Activated naive CD4-positive, alpha-beta T cell treated with anti-CD3 and anti-CD28 coated beads for 36 hours (primary cell): ENCODE measurements around the gene KLHDC4. TPM values are rescaled to one million over a fixed set of nuclear protein-coding genes. Genes with fewer than 3 reads are reported as not detected.

Experiments
- CTCF ChIA-PET: fragments of 350-600 bp; sonication (Branson Sonifier 250); formaldehyde crosslinking; loops from one replicate; lab custom pipeline; 2021; ENCODE audit warnings: antibody characterized with exemption; lab: Charles Lee
- DNase-seq: peaks from one replicate; pipeline ENCODE4 v3.0.0-alpha.2; 2020
- H3K27ac Mint-ChIP-seq: one replicate; pipeline ENCODE4 v1.8.0; 2021; ENCODE audit warnings: mild to moderate bottlenecking, mixed read lengths
- H3K27me3 Mint-ChIP-seq: one replicate; pipeline ENCODE4 v1.8.0; 2021; ENCODE audit warnings: low read depth, mixed read lengths
- H3K36me3 Mint-ChIP-seq: one replicate; pipeline ENCODE4 v1.8.0; 2021; ENCODE audit warnings: low read depth, mixed read lengths
- H3K4me1 Mint-ChIP-seq: one replicate; pipeline ENCODE4 v1.8.0; 2021; ENCODE audit warnings: low read depth, mixed read lengths
- H3K4me3 Mint-ChIP-seq: one replicate; pipeline ENCODE4 v1.8.0; 2021; ENCODE audit warnings: mild to moderate bottlenecking, moderate library complexity, mixed read lengths
- H3K9me3 Mint-ChIP-seq: one replicate; pipeline ENCODE4 v1.8.0; 2021; ENCODE audit warnings: mixed read lengths
- intact Hi-C: fragments of 100-400 bp; cut with micrococcal nuclease; formaldehyde crosslinking; loops from one replicate; pipeline ENCODE4 v1.15.1; 2023
- total RNA-seq, 2 experiments: library from RNA; stranded (reverse); gene quantifications; one replicate each; pipeline ENCODE4 v1.2.3, GENCODE V29; 2021

KLHDC4 gene
- total RNA-seq, 2 experiments from 2014 or later, result 56.2 to 62.4 TPM

GRCh38 chr16:87698676-87699199 lies 67.0 kb downstream of the KLHDC4 start:
- no peaks in the 10 kb centered on the region for H3K9me3 Mint-ChIP-seq
- no peak overlapping the region for H3K4me3 Mint-ChIP-seq
- intact Hi-C loops, result no loop called here
- peaks cover 22% of the 10 kb centered on the region for H3K36me3 Mint-ChIP-seq
- no peak for DNase-seq
- peak overlapping the region; percentile 46 for H3K27ac Mint-ChIP-seq
- CTCF ChIA-PET, result no interaction called here
- peaks cover 40% of the 10 kb centered on the region for H3K4me1 Mint-ChIP-seq
- no peaks in the 10 kb centered on the region for H3K27me3 Mint-ChIP-seq

GRCh38 chr16:87698241-87698640 lies 67.5 kb downstream of the KLHDC4 start:
- CTCF ChIA-PET, result interaction anchor here (0.6 kb wide), 1 partner anchor 74 kb away, joined by 3 read pairs; no protein-coding TSS in a partner anchor
- Mint-ChIP-seq H3K27ac (peak overlapping the region; percentile 43), H3K9me3 (no peaks in the 10 kb centered on the region), H3K27me3 (no peaks in the 10 kb centered on the region), H3K4me3 (no peak overlapping the region), H3K36me3 (peaks cover 17% of the 10 kb centered on the region), H3K4me1 (peaks cover 35% of the 10 kb centered on the region)
- peak; percentile 47 for DNase-seq
- intact Hi-C loops, result no loop called here

- no peak for DNase-seq
- Mint-ChIP-seq H3K27ac (peak overlapping the region; percentile 43), H3K4me3 (no peak overlapping the region), H3K36me3 (peaks cover 14% of the 10 kb centered on the region), H3K9me3 (no peaks in the 10 kb centered on the region), H3K4me1 (peaks cover 31% of the 10 kb centered on the region), H3K27me3 (no peaks in the 10 kb centered on the region)
- CTCF ChIA-PET, result interaction anchor here (0.6 kb wide), 1 partner anchor 73 kb away, joined by 3 read pairs; no protein-coding TSS in a partner anchor
- intact Hi-C loops, result no loop called here
Measured at GRCh38 chr16:87697792-87698191, 68.0 kb downstream of the KLHDC4 start.

GRCh38 chr16:87697256-87697655 lies 68.5 kb downstream of the KLHDC4 start:
- DNase-seq, result no peak
- Mint-ChIP-seq H3K9me3 (no peaks in the 10 kb centered on the region), H3K4me1 (peaks cover 25% of the 10 kb centered on the region), H3K4me3 (no peak overlapping the region), H3K27me3 (no peaks in the 10 kb centered on the region), H3K27ac (no peak overlapping the region), H3K36me3 (peaks cover 10% of the 10 kb centered on the region)
- CTCF ChIA-PET, result no interaction called here
- intact Hi-C loops, result no loop called here

GRCh38 chr16:87696726-87697125 lies 69.1 kb downstream of the KLHDC4 start:
- no peak for DNase-seq
- CTCF ChIA-PET, result no interaction called here
- Mint-ChIP-seq H3K27ac (no peak overlapping the region), H3K4me3 (no peak overlapping the region), H3K9me3 (no peaks in the 10 kb centered on the region), H3K27me3 (no peaks in the 10 kb centered on the region), H3K4me1 (peaks cover 21% of the 10 kb centered on the region), H3K36me3 (peaks cover 7% of the 10 kb centered on the region)
- intact Hi-C loops, result no loop called here

GRCh38 chr16:87695534-87695933 lies 70.3 kb downstream of the KLHDC4 start:
- DNase-seq, result no peak
- Mint-ChIP-seq H3K27me3 (no peaks in the 10 kb centered on the region), H3K4me1 (peaks cover 11% of the 10 kb centered on the region), H3K4me3 (no peak overlapping the region), H3K27ac (no peak overlapping the region), H3K9me3 (no peaks in the 10 kb centered on the region), H3K36me3 (peaks cover 3% of the 10 kb centered on the region)
- intact Hi-C loops, result no loop called here
- CTCF ChIA-PET, result interaction anchor here (1.6 kb wide), 1 partner anchor 74 kb away, joined by 3 read pairs; no protein-coding TSS in a partner anchor

GRCh38 chr16:87694441-87695125 lies 71.2 kb downstream of the KLHDC4 start:
- CTCF ChIA-PET, result interaction anchor here (1.6 kb wide), 1 partner anchor 75 kb away, joined by 3 read pairs; no protein-coding TSS in a partner anchor
- H3K27me3 Mint-ChIP-seq, result no peaks in the 10 kb centered on the region
- intact Hi-C loops, result no loop called here
- no peak overlapping the region for H3K27ac Mint-ChIP-seq
- no peak for DNase-seq
- H3K9me3 Mint-ChIP-seq, result no peaks in the 10 kb centered on the region
- no peak overlapping the region for H3K4me3 Mint-ChIP-seq
- peaks cover 9% of the 10 kb centered on the region for H3K4me1 Mint-ChIP-seq
- peaks cover 3% of the 10 kb centered on the region for H3K36me3 Mint-ChIP-seq

GRCh38 chr16:87693827-87694226 lies 72.0 kb downstream of the KLHDC4 start:
- DNase-seq, result no peak
- CTCF ChIA-PET, result no interaction called here
- H3K9me3 Mint-ChIP-seq, result no peaks in the 10 kb centered on the region
- peaks cover 3% of the 10 kb centered on the region for H3K36me3 Mint-ChIP-seq
- intact Hi-C loops, result no loop called here
- peaks cover 7% of the 10 kb centered on the region for H3K4me1 Mint-ChIP-seq
- no peak overlapping the region for H3K4me3 Mint-ChIP-seq
- H3K27ac Mint-ChIP-seq, result no peak overlapping the region
- no peaks in the 10 kb centered on the region for H3K27me3 Mint-ChIP-seq

- H3K9me3 Mint-ChIP-seq, result no peaks in the 10 kb centered on the region
- intact Hi-C loops, result no loop called here
- H3K27me3 Mint-ChIP-seq, result no peaks in the 10 kb centered on the region
- peaks cover 3% of the 10 kb centered on the region for H3K36me3 Mint-ChIP-seq
- no peak for DNase-seq
- H3K4me1 Mint-ChIP-seq, result no peaks in the 10 kb centered on the region
- H3K4me3 Mint-ChIP-seq, result no peak overlapping the region
- H3K27ac Mint-ChIP-seq, result peak overlapping the region; percentile 30
- CTCF ChIA-PET, result interaction anchor here (0.5 to 1.2 kb wide), 2 partner anchors 9 to 873 kb away, joined by 3 to 5 read pairs; no protein-coding TSS in a partner anchor
Measured at GRCh38 chr16:87692756-87693155, 73.0 kb downstream of the KLHDC4 start.

GRCh38 chr16:87692176-87692575 lies 73.6 kb downstream of the KLHDC4 start:
- Mint-ChIP-seq H3K9me3 (no peaks in the 10 kb centered on the region), H3K4me1 (no peaks in the 10 kb centered on the region), H3K27me3 (no peaks in the 10 kb centered on the region), H3K36me3 (peaks cover 3% of the 10 kb centered on the region), H3K27ac (no peak overlapping the region), H3K4me3 (no peak overlapping the region)
- intact Hi-C loops, result no loop called here
- no peak for DNase-seq
- CTCF ChIA-PET, result interaction anchor here (1.2 kb wide), 1 partner anchor 9 kb away, joined by 3 read pairs; no protein-coding TSS in a partner anchor

- CTCF ChIA-PET, result no interaction called here
- H3K4me1 Mint-ChIP-seq, result no peaks in the 10 kb centered on the region
- no peaks in the 10 kb centered on the region for H3K9me3 Mint-ChIP-seq
- intact Hi-C loops, result no loop called here
- DNase-seq, result no peak
- H3K36me3 Mint-ChIP-seq, result peaks cover 3% of the 10 kb centered on the region
- no peaks in the 10 kb centered on the region for H3K27me3 Mint-ChIP-seq
- H3K27ac Mint-ChIP-seq, result no peak overlapping the region
- no peak overlapping the region for H3K4me3 Mint-ChIP-seq
Measured at GRCh38 chr16:87691686-87692079, 74.1 kb downstream of the KLHDC4 start.

GRCh38 chr16:87690911-87691685 lies 74.7 kb downstream of the KLHDC4 start:
- Mint-ChIP-seq H3K4me1 (no peaks in the 10 kb centered on the region), H3K27ac (no peak overlapping the region), H3K27me3 (no peaks in the 10 kb centered on the region), H3K4me3 (no peak overlapping the region), H3K9me3 (no peaks in the 10 kb centered on the region), H3K36me3 (peaks cover 3% of the 10 kb centered on the region)
- CTCF ChIA-PET, result no interaction called here
- intact Hi-C loops, result no loop called here
- no peak for DNase-seq
